Thoracic aorta (tissue), 2 donors: ENCODE results near the gene NHSL2. TPM values are rescaled to one million over a fixed set of nuclear protein-coding genes. Genes with fewer than 3 reads are reported as not detected.

ENCODE experiments used
- ATAC-seq: fragments of 150-250 bp; one replicate; pipeline ENCODE4 v1.8.0; 2017; ENCODE audit warnings: low read depth; ENCODE audit not compliant: insufficient number of reproducible peaks, low FRiP score
- DNase-seq: peaks from one replicate; pipeline ENCODE4 v3.0.0-alpha.2; 2020; ENCODE audit warnings: low spot score
- H3K27ac ChIP-seq, 2 donors: fragments of 200-600 bp; sonication (generic); 1 replicate in 1 of 2; 2 replicates in 1 of 2; pipeline ENCODE4 v1.5.1; 2016; ENCODE audit warnings: mild to moderate bottlenecking in 2 of 2, moderate library complexity in 2 of 2
- H3K27me3 ChIP-seq: fragments of 200-600 bp; sonication (generic); replicated peaks from 2 replicates; pipeline ENCODE4 v1.6.0; 2016; ENCODE audit warnings: mild to moderate bottlenecking; ENCODE audit not compliant: insufficient read depth
- H3K36me3 ChIP-seq: fragments of 200-600 bp; sonication (generic); one replicate; pipeline ENCODE4 v1.5.1; 2016
- H3K4me1 ChIP-seq, 2 donors: fragments of 200-600 bp; sonication (generic); 1 replicate in 1 of 2; 2 replicates in 1 of 2; pipeline versions ENCODE4 v1.5.1 to v1.6.0; 2016; ENCODE audit warnings: low read depth in 2 of 2, mild to moderate bottlenecking in 1 of 2; ENCODE audit not compliant: control insufficient read depth in 1 of 2
- H3K4me3 ChIP-seq: fragments of 200-600 bp; sonication (generic); 2 replicates; pipeline ENCODE4 v1.5.1; 2016; ENCODE audit warnings: mild to moderate bottlenecking
- H3K9me3 ChIP-seq: fragments of 200-600 bp; sonication (generic); 2 replicates; pipeline ENCODE4 v1.5.1; 2016
- total RNA-seq, 2 donors: library from RNA; depleted of rRNA; stranded (reverse); fragments of >200 nt; gene quantifications; one replicate each; pipeline versions ENCODE4 v1.1.0 to v1.2.3, GENCODE V29; 2016
- TF ChIP-seq, protein P1 (sequence below): fragments of 200-600 bp; sonication (generic); IDR thresholded peaks from one replicate; pipeline ENCODE4 v1.5.1; 2019; ENCODE audit warnings: antibody characterized with exemption

NHSL2 gene
- total RNA-seq, 2 donors from 2014 or later = 15.0 to 16.5 TPM

DNA sequence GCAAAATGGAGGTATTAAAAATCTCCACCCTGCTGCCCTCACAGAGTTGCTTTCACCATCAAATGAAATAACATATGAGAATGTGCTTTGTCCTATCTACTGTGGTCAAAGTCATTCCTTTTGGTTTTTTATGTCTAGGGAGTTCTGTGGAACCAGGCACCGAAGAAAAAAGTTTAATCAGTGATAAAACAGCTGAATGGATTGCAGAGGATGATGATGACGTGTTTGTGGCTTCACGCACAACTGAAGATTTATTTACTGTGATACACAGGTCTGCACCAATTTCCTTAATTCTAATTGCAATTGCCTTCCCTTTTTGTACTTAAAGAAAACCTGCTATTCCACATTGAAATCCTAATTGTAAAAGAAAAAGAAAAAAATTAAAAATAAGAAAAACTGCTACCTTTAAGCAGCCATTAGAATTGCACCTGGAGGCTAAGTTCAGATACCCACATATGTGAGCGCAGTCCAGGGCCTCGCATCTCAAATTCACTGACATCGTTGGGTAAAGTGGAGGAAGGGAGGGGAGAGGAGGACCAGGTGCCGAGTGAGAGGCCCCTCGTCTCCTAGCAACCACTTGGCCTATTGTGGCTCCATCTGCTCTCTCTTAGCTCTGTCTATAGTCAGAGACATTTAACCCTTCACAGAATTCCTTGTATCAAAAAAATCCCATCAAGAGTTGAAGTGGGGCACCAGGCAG is 231.6 kb downstream of the NHSL2 start:
- no peaks in the 10 kb centered on the region for H3K27me3 ChIP-seq
- H3K4me3 ChIP-seq = no peak overlapping the region
- ATAC-seq = no peak
- H3K27ac ChIP-seq = no peak overlapping the region
- TF ChIP-seq, protein P1, sequence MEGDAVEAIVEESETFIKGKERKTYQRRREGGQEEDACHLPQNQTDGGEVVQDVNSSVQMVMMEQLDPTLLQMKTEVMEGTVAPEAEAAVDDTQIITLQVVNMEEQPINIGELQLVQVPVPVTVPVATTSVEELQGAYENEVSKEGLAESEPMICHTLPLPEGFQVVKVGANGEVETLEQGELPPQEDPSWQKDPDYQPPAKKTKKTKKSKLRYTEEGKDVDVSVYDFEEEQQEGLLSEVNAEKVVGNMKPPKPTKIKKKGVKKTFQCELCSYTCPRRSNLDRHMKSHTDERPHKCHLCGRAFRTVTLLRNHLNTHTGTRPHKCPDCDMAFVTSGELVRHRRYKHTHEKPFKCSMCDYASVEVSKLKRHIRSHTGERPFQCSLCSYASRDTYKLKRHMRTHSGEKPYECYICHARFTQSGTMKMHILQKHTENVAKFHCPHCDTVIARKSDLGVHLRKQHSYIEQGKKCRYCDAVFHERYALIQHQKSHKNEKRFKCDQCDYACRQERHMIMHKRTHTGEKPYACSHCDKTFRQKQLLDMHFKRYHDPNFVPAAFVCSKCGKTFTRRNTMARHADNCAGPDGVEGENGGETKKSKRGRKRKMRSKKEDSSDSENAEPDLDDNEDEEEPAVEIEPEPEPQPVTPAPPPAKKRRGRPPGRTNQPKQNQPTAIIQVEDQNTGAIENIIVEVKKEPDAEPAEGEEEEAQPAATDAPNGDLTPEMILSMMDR = no peak
- no peak for DNase-seq
- H3K9me3 ChIP-seq = no peaks in the 10 kb centered on the region
- H3K36me3 ChIP-seq = no peaks in the 10 kb centered on the region
- no peaks in the 10 kb centered on the region for H3K4me1 ChIP-seq

DNA sequence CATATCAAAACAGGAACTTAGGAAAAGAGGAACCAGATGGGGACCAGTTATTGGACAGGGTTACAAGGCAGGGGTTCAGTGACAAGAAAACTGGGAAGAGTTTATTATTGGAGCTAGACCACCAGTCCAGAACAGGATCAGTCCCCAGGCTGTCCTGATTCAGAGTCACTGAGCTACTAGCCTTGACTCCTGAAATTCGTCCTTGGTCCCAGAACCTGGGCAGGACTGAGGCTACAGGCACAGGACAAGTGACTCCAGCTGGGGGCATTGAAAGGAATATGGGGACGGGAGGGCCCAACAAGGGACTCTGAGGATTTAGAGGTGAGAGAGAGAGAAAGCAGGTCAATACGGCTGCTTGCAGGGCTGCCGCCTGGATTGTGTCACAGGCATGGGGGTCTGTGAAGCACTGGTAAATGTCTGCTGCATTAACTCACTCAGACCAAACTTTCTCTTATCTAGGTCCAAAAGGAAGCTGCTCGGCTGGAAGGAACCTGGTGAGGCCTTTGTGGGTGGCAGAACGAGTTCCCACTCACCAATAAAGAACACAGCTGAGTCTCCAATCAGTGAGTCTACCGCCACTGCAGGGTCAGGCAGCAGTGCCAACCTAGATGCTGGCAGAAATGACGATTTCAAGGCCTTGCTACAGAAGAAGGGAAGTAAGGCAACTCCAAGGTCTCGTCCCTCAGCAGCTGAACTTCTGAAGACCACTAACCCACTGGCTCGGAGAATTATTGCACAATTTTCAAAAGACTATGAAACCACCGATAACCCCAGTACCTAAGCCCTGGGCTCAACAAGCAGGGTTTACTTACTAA is 232.4 kb downstream of the NHSL2 start:
- DNase-seq (no peak), ATAC-seq (no peak)
- Histone ChIP-seq H3K36me3 (no peaks in the 10 kb centered on the region), H3K4me3 (no peak overlapping the region), H3K4me1 (no peaks in the 10 kb centered on the region), H3K27me3 (no peaks in the 10 kb centered on the region), H3K27ac (no peak overlapping the region), H3K9me3 (no peaks in the 10 kb centered on the region)
- TF ChIP-seq, protein P1 = no peak

DNA sequence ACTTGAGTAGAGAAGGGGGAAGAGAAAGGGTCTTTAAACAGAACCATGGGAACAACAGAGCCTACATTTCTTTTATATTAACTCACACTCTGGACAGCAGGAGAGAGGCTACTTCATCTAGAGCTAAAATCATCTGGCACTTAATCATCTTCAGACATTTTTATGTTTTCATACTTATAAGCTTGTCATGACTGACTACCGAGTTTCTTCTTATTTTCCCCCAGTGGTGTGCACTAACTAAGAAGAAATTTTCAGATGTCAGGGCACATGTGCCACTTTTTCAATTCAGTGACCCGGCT is 232.9 kb downstream of the NHSL2 start:
- Histone ChIP-seq H3K4me1 (no peaks in the 10 kb centered on the region), H3K27me3 (no peaks in the 10 kb centered on the region), H3K9me3 (no peaks in the 10 kb centered on the region), H3K27ac (no peak overlapping the region), H3K4me3 (no peak overlapping the region), H3K36me3 (no peaks in the 10 kb centered on the region)
- TF ChIP-seq, protein P1 = no peak
- DNase-seq = no peak
- ATAC-seq = no peak

DNA sequence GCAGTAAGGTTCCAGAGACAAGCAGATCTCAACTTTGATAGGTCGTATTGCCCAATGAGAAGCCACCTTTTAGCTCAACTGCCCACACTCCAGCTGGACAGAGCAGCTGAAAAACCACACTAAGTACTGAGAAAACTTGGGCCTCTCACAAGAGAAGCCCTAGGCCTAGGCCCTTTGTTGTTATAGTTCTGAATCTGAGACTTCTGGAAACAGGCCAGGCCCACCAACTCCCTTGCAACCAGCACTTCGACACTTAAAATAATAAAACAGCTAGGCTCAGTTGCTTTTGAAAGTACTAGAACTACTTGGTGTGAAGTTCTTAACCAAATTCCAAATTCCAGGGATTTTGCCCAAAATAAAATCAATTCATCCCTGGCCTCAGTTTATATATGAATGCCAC is 234.5 kb downstream of the NHSL2 start:
- ATAC-seq = no peak
- H3K36me3 ChIP-seq = no peaks in the 10 kb centered on the region
- H3K4me3 ChIP-seq = no peak overlapping the region

DNA sequence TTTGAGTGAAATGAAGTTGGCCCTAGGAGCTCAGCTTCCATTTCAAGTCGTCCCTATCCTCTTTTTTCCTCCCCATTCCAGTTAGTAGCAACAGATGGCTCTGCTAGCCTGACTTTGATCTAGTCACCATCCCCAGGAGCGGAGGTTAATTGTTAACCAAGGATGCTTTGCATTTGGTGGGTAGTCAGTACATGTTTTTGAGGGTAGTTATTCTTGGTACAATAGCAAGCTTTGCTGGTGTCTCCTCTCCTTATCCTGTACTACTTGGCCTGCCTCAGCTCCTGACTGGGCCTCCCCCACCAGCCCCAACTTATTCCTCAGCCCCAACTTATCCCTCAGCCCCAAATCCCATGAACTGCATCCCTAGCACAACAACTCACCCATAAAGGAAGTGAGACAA is 235.9 kb downstream of the NHSL2 start:
- H3K36me3 ChIP-seq = no peaks in the 10 kb centered on the region
- H3K27ac ChIP-seq = no peak overlapping the region
- H3K4me1 ChIP-seq = no peaks in the 10 kb centered on the region
- no peaks in the 10 kb centered on the region for H3K27me3 ChIP-seq
- TF ChIP-seq, protein P1 = no peak
- H3K4me3 ChIP-seq = no peak overlapping the region
- no peak for DNase-seq
- no peak for ATAC-seq
- no peaks in the 10 kb centered on the region for H3K9me3 ChIP-seq

More for the DNA sequence above, 234.5 kb downstream of the NHSL2 start:
- no peak for DNase-seq
- no peaks in the 10 kb centered on the region for H3K9me3 ChIP-seq
- no peaks in the 10 kb centered on the region for H3K27me3 ChIP-seq
- TF ChIP-seq, protein P1 = no peak
- no peak overlapping the region for H3K27ac ChIP-seq
- no peaks in the 10 kb centered on the region for H3K4me1 ChIP-seq
